ENCODE results near the gene UBR7.

- TF ChIP-seq POLR2A (IDR thresholded peaks at IDR 0.05; ENCODE audit: low read depth) (no peak), CTCF (IDR thresholded peaks at IDR 0.05) (no peak), POLR2AphosphoS5 (IDR thresholded peaks at IDR 0.05) (no peak), EP300 (IDR thresholded peaks at IDR 0.05) (no peak)
Observed at GRCh38 chr14:93267149-93267711, 60.2 kb downstream of the UBR7 start.

Data from esophagus muscularis mucosa (tissue), 4 donors.